RPMI8226 (cell line): Measurements from ENCODE around the gene DDX56.
"Not testable (repeated sequence)": the region's sequence is repeated elsewhere in the genome, so short reads cannot be mapped to it uniquely, and the experiment has no call there.

Source experiments
- DNase-seq: peaks from one replicate; pipeline ENCODE4 v3.0.0-alpha.2; 2015

Gene DDX56

GRCh38 chr7:44561962-44562621, 11.6 kb downstream of the DDX56 start:
- DNase-seq = no peak

- no peak for DNase-seq
Observed at GRCh38 chr7:44561481-44561880, 12.2 kb downstream of the DDX56 start.

GRCh38 chr7:44559485-44559884, 14.2 kb downstream of the DDX56 start:
- DNase-seq = no peak

GRCh38 chr7:44557485-44557884, 16.2 kb downstream of the DDX56 start:
- no peak for DNase-seq

GRCh38 chr7:44555350-44555749, 18.4 kb downstream of the DDX56 start:
- no peak for DNase-seq

- not testable (repeated sequence) for DNase-seq
Observed at GRCh38 chr7:44552473-44553005, 21.2 kb downstream of the DDX56 start.

- DNase-seq = no peak
Observed at GRCh38 chr7:44549457-44549856, 24.3 kb downstream of the DDX56 start.

DNA sequence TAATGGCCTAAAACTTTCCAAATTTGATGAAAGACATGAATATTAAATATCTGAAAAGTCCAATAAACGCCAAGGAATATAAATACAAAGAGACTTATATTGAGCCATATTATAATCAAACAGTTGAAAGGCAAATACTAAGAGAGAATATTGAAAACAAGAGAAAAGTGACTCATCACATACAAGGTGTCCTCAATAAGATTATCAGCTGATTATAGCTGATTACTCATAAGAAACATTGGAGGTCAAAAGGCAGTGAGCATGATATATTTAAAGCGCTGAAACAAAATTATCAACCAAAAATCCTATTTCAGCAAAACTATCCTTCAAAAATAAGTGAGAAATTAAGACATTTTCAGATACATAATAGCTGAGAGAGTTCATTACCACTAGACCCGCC, 24.8 kb downstream of the DDX56 start:
- no peak for DNase-seq

GRCh38 chr7:44547536-44548231, 26.0 kb downstream of the DDX56 start:
- DNase-seq = no peak

DNA sequence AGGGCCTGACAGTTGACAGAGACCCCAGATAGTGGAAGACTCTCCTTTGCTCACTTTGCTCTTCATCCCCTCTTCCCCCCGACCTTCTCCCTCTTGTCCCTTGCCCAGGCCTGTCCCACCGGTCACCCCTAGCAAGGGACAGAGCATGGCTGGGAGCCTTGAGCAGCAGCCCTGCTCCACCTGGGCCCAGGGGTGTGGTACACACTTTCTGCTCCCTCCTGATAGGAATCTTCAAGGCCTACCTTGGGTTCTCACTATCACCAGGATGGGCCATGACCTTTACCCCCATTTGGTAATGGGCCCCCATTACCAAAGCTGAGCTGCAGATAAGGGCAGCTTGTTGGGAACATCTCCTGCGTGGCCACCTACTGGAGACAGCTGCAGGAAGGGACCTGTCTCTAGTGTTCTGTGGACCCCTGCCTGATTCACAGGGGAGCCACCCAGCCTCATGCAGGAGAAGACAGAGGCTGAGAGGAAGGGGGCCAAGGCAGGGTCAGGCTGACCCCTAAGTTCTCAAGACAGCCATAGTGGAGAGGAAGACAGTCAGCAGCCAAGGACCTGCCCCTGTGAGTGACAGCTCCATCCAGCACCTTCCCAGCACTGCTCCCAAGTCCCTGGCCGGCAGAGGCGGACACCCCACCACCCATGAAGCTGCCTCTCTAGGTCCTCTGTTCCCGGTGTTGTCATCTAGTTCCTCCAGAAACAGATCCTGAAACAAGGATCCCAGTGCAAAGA, 31.7 kb downstream of the DDX56 start:
- no peak for DNase-seq

DNA sequence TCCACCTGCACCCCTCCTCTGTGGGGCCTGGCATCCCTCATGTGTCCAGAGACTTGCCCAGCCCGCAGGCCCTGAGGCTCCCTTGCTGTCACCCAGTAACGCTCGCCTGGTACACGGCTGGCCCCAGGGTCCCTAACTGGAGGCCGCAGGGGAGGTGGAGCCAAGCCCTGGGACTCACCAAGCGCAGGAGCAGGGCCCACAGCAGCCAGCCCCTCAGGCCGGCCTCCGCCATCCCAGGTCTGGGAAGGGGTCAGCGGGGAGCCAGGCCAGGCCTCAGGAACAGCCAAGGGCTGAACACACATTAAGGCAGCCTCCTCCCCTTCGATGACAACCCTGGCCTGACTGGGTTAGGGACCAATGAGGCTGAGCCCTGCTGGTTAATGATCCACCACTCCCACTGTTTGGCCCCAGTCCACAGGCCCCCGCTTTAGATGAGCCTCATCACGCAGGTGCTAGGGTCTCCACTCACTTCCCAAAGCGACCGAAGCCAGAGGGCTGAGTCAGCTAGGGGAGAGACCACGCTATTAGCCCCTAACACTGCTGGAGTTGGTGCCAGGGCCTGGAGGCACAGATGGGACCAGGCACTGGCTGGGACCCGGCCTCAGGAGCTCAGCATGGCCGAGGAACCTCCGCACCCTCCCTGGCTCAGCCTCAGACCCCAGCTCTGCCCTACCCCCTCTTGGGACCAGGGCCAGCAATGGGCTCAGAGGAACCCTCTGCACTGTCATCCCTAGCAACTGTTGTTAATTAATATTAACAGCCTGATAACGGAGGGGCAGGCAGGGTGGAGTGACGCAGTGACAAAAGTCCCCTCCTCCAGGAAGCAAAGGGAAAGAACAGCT, 32.5 kb downstream of the DDX56 start, which contains the start of gene NPC1L1:
TSS of gene NPC1L1 (minus strand) at position 303 of the 842 bp plus-strand sequence. CDS start at position 232, 71 bp downstream.
- DNase-seq = no peak

- no peak for DNase-seq
Observed at GRCh38 chr7:44540592-44541027, 33.1 kb downstream of the DDX56 start.

GRCh38 chr7:44539669-44540506, 33.8 kb downstream of the DDX56 start:
- no peak for DNase-seq

GRCh38 chr7:44538798-44539668, 34.7 kb downstream of the DDX56 start:
- DNase-seq = no peak

GRCh38 chr7:44538093-44538797, 35.5 kb downstream of the DDX56 start:
- DNase-seq = no peak

GRCh38 chr7:44537442-44537841, 36.3 kb downstream of the DDX56 start:
- DNase-seq = no peak

GRCh38 chr7:44536090-44536489, 37.6 kb downstream of the DDX56 start:
- no peak for DNase-seq

DNA sequence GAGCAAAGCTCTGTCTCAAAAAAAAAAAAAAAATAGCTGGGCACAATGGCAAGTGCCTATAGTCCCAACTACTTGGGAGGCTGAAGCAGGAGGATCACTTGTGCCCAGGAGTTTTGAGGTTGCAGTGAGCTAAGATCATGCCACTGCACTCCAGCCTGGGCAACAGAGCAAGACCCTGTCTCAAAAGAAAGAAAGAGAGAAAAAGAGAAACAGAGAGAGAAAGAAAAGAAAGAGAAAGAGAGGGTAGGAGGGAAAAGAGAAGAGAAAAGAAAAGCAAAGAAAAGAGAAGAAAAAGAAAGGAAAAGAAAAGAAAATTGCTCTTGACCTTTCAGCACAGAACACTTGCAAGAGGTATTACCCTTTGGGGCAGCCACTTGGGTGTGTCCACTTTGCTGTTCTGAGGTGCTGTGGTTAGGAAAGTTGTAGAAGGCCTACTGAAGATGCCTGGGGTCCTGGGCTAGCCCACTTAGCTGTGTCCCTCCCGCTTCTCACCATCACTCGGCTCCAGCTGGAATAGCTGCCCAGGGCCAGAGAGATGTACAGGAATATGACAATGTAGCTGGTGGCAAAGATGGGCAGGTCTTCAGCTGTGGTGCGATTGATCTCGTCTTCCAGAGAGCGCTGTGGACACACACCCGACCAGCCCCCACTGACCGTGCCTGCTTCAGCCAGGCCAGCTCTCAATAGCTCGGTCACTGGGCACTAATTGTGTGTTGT, 38.2 kb downstream of the DDX56 start:
- no peak for DNase-seq

- DNase-seq = peak; percentile 79
Observed at GRCh38 chr7:44534501-44534900, 39.2 kb downstream of the DDX56 start.
